Smooth muscle cell (in vitro differentiated cells): ENCODE measurements around the gene NIM1K. TPM values are rescaled to one million over a fixed set of nuclear protein-coding genes. Genes with fewer than 3 reads are reported as not detected.

ENCODE experiments used
- DNase-seq: peaks from one replicate; lab custom pipeline; 2025; ENCODE audit not compliant: unreplicated experiment; lab: John Stamatoyannopoulos, UW
- H2AFZ ChIP-seq: fragments of 200-600 bp; sonication (generic); 2 replicates; pipeline ENCODE4 v1.6.0; 2016; ENCODE audit warnings: antibody characterized with exemption, low read depth, mild to moderate bottlenecking
- H3F3A ChIP-seq: fragments of 200-600 bp; sonication (generic); 2 replicates; pipeline ENCODE4 v1.6.0; 2017; ENCODE audit warnings: antibody characterized with exemption, low read depth
- H3K27ac ChIP-seq: fragments of 200-600 bp; sonication (generic); 2 replicates; pipeline ENCODE4 v1.5.1; 2016; ENCODE audit warnings: low read depth, mild to moderate bottlenecking
- H3K27me3 ChIP-seq: fragments of 200-600 bp; sonication (generic); 2 replicates; pipeline ENCODE4 v1.6.1; 2016; ENCODE audit warnings: low read depth, mild to moderate bottlenecking
- H3K36me3 ChIP-seq: fragments of 200-600 bp; sonication (generic); 2 replicates; pipeline ENCODE4 v1.5.1; 2016; ENCODE audit warnings: low read depth
- H3K4me1 ChIP-seq: fragments of 200-600 bp; sonication (generic); 2 replicates; pipeline ENCODE4 v1.5.1; 2016; ENCODE audit warnings: low read depth
- H3K4me2 ChIP-seq: fragments of 200-600 bp; sonication (generic); 2 replicates; pipeline ENCODE4 v1.6.0; 2016; ENCODE audit warnings: mild to moderate bottlenecking
- H3K4me3 ChIP-seq: fragments of 200-600 bp; sonication (generic); 2 replicates; pipeline ENCODE4 v1.5.1; 2016; ENCODE audit warnings: mild to moderate bottlenecking
- H3K79me2 ChIP-seq: fragments of 200-600 bp; sonication (generic); 2 replicates; pipeline ENCODE4 v1.6.0; 2016; ENCODE audit warnings: low read depth, mild to moderate bottlenecking
- H3K9ac ChIP-seq: fragments of 200-600 bp; sonication (generic); 2 replicates; pipeline ENCODE4 v1.6.0; 2016; ENCODE audit warnings: low read depth
- H3K9me3 ChIP-seq: fragments of 200-600 bp; sonication (generic); replicated peaks from 2 replicates; pipeline ENCODE4 v1.5.1; 2016; ENCODE audit warnings: low read depth
- H4K20me1 ChIP-seq: fragments of 200-600 bp; sonication (generic); 2 replicates; pipeline ENCODE4 v1.6.0; 2016; ENCODE audit warnings: low read depth
- CTCF ChIP-seq: fragments of 200-600 bp; sonication (generic); IDR thresholded peaks from 2 replicates; pipeline ENCODE4 v1.5.1; 2017; ENCODE audit warnings: borderline replicate concordance, mild to moderate bottlenecking, antibody characterized with exemption; ENCODE audit not compliant: insufficient read depth, poor library complexity, severe bottlenecking
- WGBS: methylation state at CpG from one replicate; pipeline ENCODE4 v1.1.7; 2016; ENCODE audit warnings: low lambda C conversion rate; 5-methylcytosine and 5-hydroxymethylcytosine counted together
- polyA plus RNA-seq: library from polyadenylated mRNA; unstranded; fragments of >200 nt; fragmentation: Nextera tagmentation; extraction: Ambion mirVana; gene quantifications from 2 replicates; pipeline ENCODE4 v1.2.1, GENCODE V29; 2016
- total RNA-seq: library from RNA; depleted of rRNA; stranded (reverse); fragments of >200 nt; gene quantifications from 2 replicates; pipeline ENCODE4 v1.2.3, GENCODE V29; 2014

Gene NIM1K
- total and polyA plus RNA-seq, 2 experiments from 2014 or later: 0.17 to 0.54 TPM

GRCh38 chr5:43313854-43314457 lies 121.9 kb downstream of the NIM1K start:
- no peaks in the 10 kb centered on the region for H3K9me3 ChIP-seq
- H3F3A ChIP-seq: peaks cover 7% of the 10 kb centered on the region
- WGBS: 48% methylated on average over 8 of the region's 8 CpGs
- DNase-seq: no peak
- peaks cover 42% of the 10 kb centered on the region for H4K20me1 ChIP-seq
- TF ChIP-seq CTCF: no peak
- peak overlapping the region; percentile 99 for H3K27ac ChIP-seq
- H3K27me3 ChIP-seq: no peaks in the 10 kb centered on the region
- H3K4me1 ChIP-seq: peaks cover 38% of the 10 kb centered on the region
- peak overlapping the region; percentile 81 for H3K4me2 ChIP-seq
- H3K36me3 ChIP-seq: no peaks in the 10 kb centered on the region
- peak overlapping the region; percentile 42 for H3K4me3 ChIP-seq
- peaks cover 42% of the 10 kb centered on the region for H3K79me2 ChIP-seq
- peak overlapping the region; percentile 87 for H2AFZ ChIP-seq
- H3K9ac ChIP-seq: peak overlapping the region; percentile 90

- peak overlapping the region; percentile 99 for H3K27ac ChIP-seq
- H3K27me3 ChIP-seq: no peaks in the 10 kb centered on the region
- peak overlapping the region; percentile 87 for H2AFZ ChIP-seq
- no peak for DNase-seq
- H3K4me1 ChIP-seq: peaks cover 30% of the 10 kb centered on the region
- H3K9me3 ChIP-seq: no peaks in the 10 kb centered on the region
- H3K36me3 ChIP-seq: no peaks in the 10 kb centered on the region
- H4K20me1 ChIP-seq: peaks cover 34% of the 10 kb centered on the region
- no peak for TF ChIP-seq CTCF
- peaks cover 34% of the 10 kb centered on the region for H3K79me2 ChIP-seq
- 95% methylated on average over 6 of the region's 6 CpGs for whole genome bisulfite sequencing
- no peak overlapping the region for H3K4me2 ChIP-seq
- peaks cover 7% of the 10 kb centered on the region for H3F3A ChIP-seq
- H3K4me3 ChIP-seq: no peak overlapping the region
- H3K9ac ChIP-seq: peak overlapping the region; percentile 90
These were observed 122.7 kb downstream of the NIM1K start for GRCh38 chr5:43314724-43315123.

GRCh38 chr5:43315263-43315662 lies 123.2 kb downstream of the NIM1K start:
- no peak for DNase-seq
- Histone ChIP-seq H3K9me3 (no peaks in the 10 kb centered on the region), H3K4me3 (no peak overlapping the region), H3F3A (peaks cover 7% of the 10 kb centered on the region), H3K27ac (peak overlapping the region; percentile 99), H3K36me3 (no peaks in the 10 kb centered on the region), H3K4me2 (no peak overlapping the region), H3K27me3 (no peaks in the 10 kb centered on the region), H3K4me1 (peaks cover 25% of the 10 kb centered on the region), H4K20me1 (peaks cover 28% of the 10 kb centered on the region), H3K9ac (peak overlapping the region; percentile 48), H2AFZ (no peak overlapping the region), H3K79me2 (peaks cover 29% of the 10 kb centered on the region)
- TF ChIP-seq CTCF: no peak
- WGBS: 86% methylated on average over 8 of the region's 8 CpGs

- Histone ChIP-seq H3K36me3 (no peaks in the 10 kb centered on the region), H3F3A (peaks cover 7% of the 10 kb centered on the region), H3K27me3 (no peaks in the 10 kb centered on the region), H3K27ac (peak overlapping the region; percentile 99), H3K4me3 (no peak overlapping the region), H2AFZ (no peak overlapping the region), H4K20me1 (peaks cover 24% of the 10 kb centered on the region), H3K9ac (peak overlapping the region; percentile 48), H3K4me2 (no peak overlapping the region), H3K9me3 (no peaks in the 10 kb centered on the region), H3K79me2 (peaks cover 24% of the 10 kb centered on the region), H3K4me1 (peaks cover 20% of the 10 kb centered on the region)
- no peak for TF ChIP-seq CTCF
- WGBS: 95% methylated on average over 3 of the region's 3 CpGs
- DNase-seq: no peak
These were observed 123.7 kb downstream of the NIM1K start for GRCh38 chr5:43315682-43316081.
